Dendritic cell treated with granulocyte-macrophage colony-stimulating factor and Interleukin-4, amounts not matched to agents 40 ng/mL and 50 ng/mL, for 4 days (primary cell): Measurements from ENCODE around the gene OR10A3.
"Not testable (repeated sequence)": the region's sequence is repeated elsewhere in the genome, so short reads cannot be mapped to it uniquely, and the experiment has no call there.

Experiments used
- H3K27ac Mint-ChIP-seq: one replicate; pipeline ENCODE4 v1.8.0; 2022; ENCODE audit warnings: mild to moderate bottlenecking, mixed read lengths
- H3K27me3 Mint-ChIP-seq: one replicate; pipeline ENCODE4 v1.8.0; 2022; ENCODE audit warnings: mild to moderate bottlenecking, mixed read lengths
- H3K36me3 Mint-ChIP-seq: one replicate; pipeline ENCODE4 v1.8.0; 2022; ENCODE audit warnings: low read depth, mixed read lengths
- H3K4me1 Mint-ChIP-seq: one replicate; pipeline ENCODE4 v1.8.0; 2022; ENCODE audit warnings: low read depth, mixed read lengths
- H3K4me3 Mint-ChIP-seq: one replicate; pipeline ENCODE4 v1.8.0; 2022; ENCODE audit warnings: mild to moderate bottlenecking, moderate library complexity, mixed read lengths
- H3K9me3 Mint-ChIP-seq: one replicate; pipeline ENCODE4 v1.8.0; 2022; ENCODE audit warnings: mixed read lengths
- intact Hi-C: fragments of 100-400 bp; cut with micrococcal nuclease; formaldehyde crosslinking; loops from one replicate; pipeline ENCODE4 v1.15.0; 2022

OR10A3 gene

GRCh38 chr11:7941608-7942007 is at the start of gene OR10A3:
TSS of gene OR10A3 (minus strand) at chr11:7941708. CDS start at chr11:7939520, 2,188 bp downstream.
- Mint-ChIP-seq H3K4me3 (no peak within 1 kb of the TSS), H3K27ac (no peak within 1 kb of the TSS), H3K4me1 (no peaks in the 10 kb centered on the region), H3K9me3 (peaks cover 24% of the 10 kb centered on the region), H3K36me3 (no peaks in the 10 kb centered on the region), H3K27me3 (no peaks in the 10 kb centered on the region)
- intact Hi-C loops = no loop called here

- H3K27ac Mint-ChIP-seq = peak overlapping the region; percentile 83
- H3K36me3 Mint-ChIP-seq = peaks cover 44% of the 10 kb centered on the region
- not testable (repeated sequence) for H3K9me3 Mint-ChIP-seq
- peaks cover 12% of the 10 kb centered on the region for H3K27me3 Mint-ChIP-seq
- intact Hi-C loops = loop anchor here (2.0 to 5.0 kb wide), 2 partner anchors 95 to 890 kb away; no protein-coding TSS in a partner anchor
- H3K4me3 Mint-ChIP-seq = peak overlapping the region; percentile 95
- peaks cover 39% of the 10 kb centered on the region for H3K4me1 Mint-ChIP-seq
Observed at GRCh38 chr11:7987560-7987883, 46.0 kb upstream of the OR10A3 start.

GRCh38 chr11:7986768-7987559 is 45.5 kb upstream of the OR10A3 start, which contains the start of gene EIF3F:
TSS of gene EIF3F (plus strand) at chr11:7987337. CDS start at chr11:7987353, 16 bp downstream.
- Mint-ChIP-seq H3K27me3 (peaks cover 12% of the 10 kb centered on the region), H3K36me3 (peaks cover 39% of the 10 kb centered on the region), H3K27ac (peak within 1 kb of the TSS; percentile 83)

GRCh38 chr11:7983832-7984590 is 42.5 kb upstream of the OR10A3 start:
- intact Hi-C loops = no loop called here
- H3K27me3 Mint-ChIP-seq = peaks cover 12% of the 10 kb centered on the region
- no peaks in the 10 kb centered on the region for H3K9me3 Mint-ChIP-seq
- peaks cover 20% of the 10 kb centered on the region for H3K4me1 Mint-ChIP-seq
- no peak overlapping the region for H3K27ac Mint-ChIP-seq
- H3K36me3 Mint-ChIP-seq = peaks cover 13% of the 10 kb centered on the region
- H3K4me3 Mint-ChIP-seq = no peak overlapping the region

More at GRCh38 chr11:7986768-7987559, 45.5 kb upstream of the OR10A3 start, which contains the start of gene EIF3F:
- Mint-ChIP-seq H3K4me1 (peaks cover 39% of the 10 kb centered on the region), H3K9me3 (no peaks in the 10 kb centered on the region), H3K4me3 (peak within 1 kb of the TSS; percentile 95)
- intact Hi-C loops = loop anchor here (2.0 to 5.0 kb wide), 2 partner anchors 94 to 890 kb away; no protein-coding TSS in a partner anchor

GRCh38 chr11:7982582-7983119 is 41.1 kb upstream of the OR10A3 start:
- peaks cover 12% of the 10 kb centered on the region for H3K27me3 Mint-ChIP-seq
- peaks cover 8% of the 10 kb centered on the region for H3K4me1 Mint-ChIP-seq
- H3K9me3 Mint-ChIP-seq = no peaks in the 10 kb centered on the region
- H3K36me3 Mint-ChIP-seq = peaks cover 4% of the 10 kb centered on the region
- no peak overlapping the region for H3K27ac Mint-ChIP-seq
- intact Hi-C loops = no loop called here
- no peak overlapping the region for H3K4me3 Mint-ChIP-seq

GRCh38 chr11:7981619-7982157 is 40.2 kb upstream of the OR10A3 start:
- peaks cover 5% of the 10 kb centered on the region for H3K4me1 Mint-ChIP-seq
- intact Hi-C loops = no loop called here
- no peaks in the 10 kb centered on the region for H3K36me3 Mint-ChIP-seq
- no peak overlapping the region for H3K4me3 Mint-ChIP-seq
- no peak overlapping the region for H3K27ac Mint-ChIP-seq
- peaks cover 12% of the 10 kb centered on the region for H3K27me3 Mint-ChIP-seq
- H3K9me3 Mint-ChIP-seq = no peaks in the 10 kb centered on the region

- Mint-ChIP-seq H3K36me3 (no peaks in the 10 kb centered on the region), H3K27me3 (peaks cover 2% of the 10 kb centered on the region), H3K4me3 (no peak overlapping the region), H3K4me1 (no peaks in the 10 kb centered on the region), H3K9me3 (no peaks in the 10 kb centered on the region), H3K27ac (no peak overlapping the region)
- intact Hi-C loops = no loop called here
Observed at GRCh38 chr11:7977232-7977917, 35.9 kb upstream of the OR10A3 start.

- Mint-ChIP-seq H3K4me1 (no peaks in the 10 kb centered on the region), H3K4me3 (no peak overlapping the region), H3K36me3 (no peaks in the 10 kb centered on the region), H3K9me3 (no peaks in the 10 kb centered on the region), H3K27me3 (peaks cover 8% of the 10 kb centered on the region), H3K27ac (no peak overlapping the region)
- intact Hi-C loops = no loop called here
Observed at GRCh38 chr11:7974668-7975067, 33.2 kb upstream of the OR10A3 start.

- Mint-ChIP-seq H3K27ac (no peak overlapping the region), H3K9me3 (no peaks in the 10 kb centered on the region), H3K36me3 (no peaks in the 10 kb centered on the region), H3K27me3 (peaks cover 14% of the 10 kb centered on the region), H3K4me3 (no peak overlapping the region), H3K4me1 (no peaks in the 10 kb centered on the region)
- intact Hi-C loops = no loop called here
Observed at GRCh38 chr11:7973011-7973410, 31.5 kb upstream of the OR10A3 start.

GRCh38 chr11:7971846-7972245 is 30.3 kb upstream of the OR10A3 start:
- H3K4me3 Mint-ChIP-seq = no peak overlapping the region
- intact Hi-C loops = no loop called here
- H3K27me3 Mint-ChIP-seq = peaks cover 18% of the 10 kb centered on the region
- no peaks in the 10 kb centered on the region for H3K4me1 Mint-ChIP-seq
- no peak overlapping the region for H3K27ac Mint-ChIP-seq
- H3K36me3 Mint-ChIP-seq = no peaks in the 10 kb centered on the region
- no peaks in the 10 kb centered on the region for H3K9me3 Mint-ChIP-seq

- intact Hi-C loops = no loop called here
- no peaks in the 10 kb centered on the region for H3K9me3 Mint-ChIP-seq
- H3K36me3 Mint-ChIP-seq = no peaks in the 10 kb centered on the region
- H3K4me1 Mint-ChIP-seq = no peaks in the 10 kb centered on the region
- peaks cover 19% of the 10 kb centered on the region for H3K27me3 Mint-ChIP-seq
- no peak overlapping the region for H3K27ac Mint-ChIP-seq
- no peak overlapping the region for H3K4me3 Mint-ChIP-seq
Observed at GRCh38 chr11:7969756-7970646, 28.5 kb upstream of the OR10A3 start.

GRCh38 chr11:7968686-7969085 is 27.2 kb upstream of the OR10A3 start:
- no peaks in the 10 kb centered on the region for H3K36me3 Mint-ChIP-seq
- no peaks in the 10 kb centered on the region for H3K9me3 Mint-ChIP-seq
- no peak overlapping the region for H3K4me3 Mint-ChIP-seq
- peaks cover 17% of the 10 kb centered on the region for H3K27me3 Mint-ChIP-seq
- H3K4me1 Mint-ChIP-seq = no peaks in the 10 kb centered on the region
- intact Hi-C loops = no loop called here
- H3K27ac Mint-ChIP-seq = no peak overlapping the region

- Mint-ChIP-seq H3K4me3 (no peak overlapping the region), H3K9me3 (no peaks in the 10 kb centered on the region), H3K36me3 (no peaks in the 10 kb centered on the region), H3K27ac (no peak overlapping the region), H3K4me1 (no peaks in the 10 kb centered on the region), H3K27me3 (peaks cover 17% of the 10 kb centered on the region)
- intact Hi-C loops = no loop called here
Observed at GRCh38 chr11:7967826-7968225, 26.3 kb upstream of the OR10A3 start.
